ENCODE results near the gene ZNF213.
A peak's percentile ranks its signal among the peaks of the same experiment; 100 is the strongest.

Gene ZNF213, protein sequence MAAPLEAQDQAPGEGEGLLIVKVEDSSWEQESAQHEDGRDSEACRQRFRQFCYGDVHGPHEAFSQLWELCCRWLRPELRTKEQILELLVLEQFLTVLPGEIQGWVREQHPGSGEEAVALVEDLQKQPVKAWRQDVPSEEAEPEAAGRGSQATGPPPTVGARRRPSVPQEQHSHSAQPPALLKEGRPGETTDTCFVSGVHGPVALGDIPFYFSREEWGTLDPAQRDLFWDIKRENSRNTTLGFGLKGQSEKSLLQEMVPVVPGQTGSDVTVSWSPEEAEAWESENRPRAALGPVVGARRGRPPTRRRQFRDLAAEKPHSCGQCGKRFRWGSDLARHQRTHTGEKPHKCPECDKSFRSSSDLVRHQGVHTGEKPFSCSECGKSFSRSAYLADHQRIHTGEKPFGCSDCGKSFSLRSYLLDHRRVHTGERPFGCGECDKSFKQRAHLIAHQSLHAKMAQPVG

DNA sequence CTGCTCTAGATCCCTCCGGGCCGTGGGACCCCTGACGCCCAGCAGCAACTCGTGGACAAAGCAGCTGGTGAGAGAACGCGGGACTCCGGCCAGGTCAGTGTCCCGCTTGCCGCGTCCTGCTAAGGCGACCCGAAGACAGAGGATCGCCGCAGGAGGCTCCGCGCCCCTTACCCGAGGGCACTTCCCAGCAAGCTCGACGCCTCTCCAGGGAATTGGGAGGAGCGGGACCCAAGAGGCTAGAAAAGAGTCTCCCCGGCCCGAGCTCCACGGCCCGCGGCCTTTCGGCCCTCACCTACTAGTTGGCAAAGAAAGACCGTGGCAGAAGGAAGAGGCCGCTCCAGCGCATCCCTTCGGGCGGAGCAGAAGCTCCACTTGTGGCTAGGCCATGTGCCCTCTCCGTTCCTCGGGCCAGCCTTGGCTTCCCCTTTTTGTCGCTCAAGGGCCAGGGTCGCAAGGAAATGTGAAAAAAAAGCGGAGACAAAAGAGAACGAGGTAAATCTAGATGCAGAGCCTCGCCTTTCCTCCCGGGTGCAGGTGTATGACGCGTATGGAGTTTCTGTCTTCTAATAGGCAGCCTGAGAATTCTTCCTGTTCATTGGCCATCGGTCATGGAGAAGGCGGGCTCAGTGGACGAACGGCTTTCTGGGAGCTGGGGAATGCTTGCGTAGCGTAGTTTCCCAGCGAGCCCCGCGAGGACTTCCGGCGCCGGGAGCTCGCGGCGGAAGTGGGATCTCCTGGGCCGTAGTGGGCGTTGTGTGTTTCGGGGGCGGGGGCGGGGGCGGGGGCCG, at the start of gene ZNF213:
Gene ZNF213 (plus strand): TSS at position 692 of the 788 bp plus-strand sequence. CDS start 2,252 bp downstream, outside the sequence.
- DNase-seq (ENCODE audit: low spot score): peak; percentile 99

DNA sequence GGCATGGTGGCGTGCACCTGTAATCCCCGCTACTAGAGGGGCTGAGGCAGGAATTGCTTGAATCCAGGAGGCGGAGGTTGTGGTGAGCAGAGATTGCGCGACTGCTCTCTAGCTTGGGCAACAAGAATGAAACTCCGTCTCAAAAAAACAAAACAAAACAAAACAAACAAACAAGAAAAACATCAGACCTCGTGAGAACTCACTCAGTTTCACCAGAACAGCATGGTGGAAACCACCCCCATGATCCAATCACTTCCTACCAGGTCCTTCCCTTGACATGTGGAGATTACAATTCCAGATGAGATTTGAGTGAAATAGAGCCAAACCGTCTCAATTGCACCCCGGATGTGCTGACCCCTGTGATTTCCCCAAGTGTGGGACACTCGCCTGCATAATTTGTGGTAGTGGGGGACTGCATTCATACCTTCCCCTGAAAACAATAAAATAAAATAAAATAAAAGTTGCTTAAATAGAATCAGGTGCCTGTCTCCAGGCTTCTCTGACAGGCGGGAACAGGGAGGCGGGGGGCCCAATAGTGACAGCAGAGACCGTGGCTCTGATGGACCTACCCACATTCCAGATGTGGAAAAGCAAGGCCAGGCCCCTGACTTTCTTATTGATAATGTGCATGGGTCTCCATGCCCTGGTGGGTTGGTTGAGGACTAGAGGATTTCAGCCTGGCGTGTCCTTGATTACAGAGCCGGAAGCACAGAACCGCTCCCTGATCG, 48.8 kb upstream of the ZNF213 start:
- no peak for DNase-seq (ENCODE audit: low spot score)

DNA sequence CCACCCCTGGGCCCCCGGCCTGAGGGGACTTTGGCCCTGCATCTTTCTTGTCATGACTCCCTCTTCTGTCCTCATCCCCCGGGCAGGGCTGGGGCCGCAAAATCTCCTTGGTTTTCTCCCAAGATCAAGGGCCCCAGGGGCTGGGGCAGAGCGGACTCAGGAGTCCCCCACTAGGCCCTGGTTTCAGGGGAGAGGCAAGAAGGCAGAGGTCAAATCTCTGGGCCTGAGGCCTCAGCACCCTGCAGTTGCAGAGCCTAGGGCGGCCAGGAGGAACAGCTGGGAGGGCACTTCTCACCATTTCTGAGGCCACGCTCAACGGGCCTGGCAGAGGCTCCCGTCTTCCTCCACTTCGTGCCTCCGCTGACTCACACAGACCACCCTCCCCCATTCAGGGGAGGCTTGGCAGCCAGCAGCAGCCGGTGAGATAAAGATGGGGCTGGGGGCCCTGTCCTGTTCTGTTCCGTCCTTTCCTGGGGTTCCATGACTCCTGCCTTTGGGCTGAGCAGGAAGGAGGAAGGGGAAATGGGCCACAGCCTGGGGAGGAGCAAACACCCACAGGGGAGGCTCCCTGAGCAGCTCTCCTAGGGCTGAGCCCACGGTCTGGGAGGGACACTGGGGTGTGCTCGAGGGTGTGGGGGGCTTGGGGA, 48.1 kb upstream of the ZNF213 start:
- DNase-seq (ENCODE audit: low spot score): no peak

DNA sequence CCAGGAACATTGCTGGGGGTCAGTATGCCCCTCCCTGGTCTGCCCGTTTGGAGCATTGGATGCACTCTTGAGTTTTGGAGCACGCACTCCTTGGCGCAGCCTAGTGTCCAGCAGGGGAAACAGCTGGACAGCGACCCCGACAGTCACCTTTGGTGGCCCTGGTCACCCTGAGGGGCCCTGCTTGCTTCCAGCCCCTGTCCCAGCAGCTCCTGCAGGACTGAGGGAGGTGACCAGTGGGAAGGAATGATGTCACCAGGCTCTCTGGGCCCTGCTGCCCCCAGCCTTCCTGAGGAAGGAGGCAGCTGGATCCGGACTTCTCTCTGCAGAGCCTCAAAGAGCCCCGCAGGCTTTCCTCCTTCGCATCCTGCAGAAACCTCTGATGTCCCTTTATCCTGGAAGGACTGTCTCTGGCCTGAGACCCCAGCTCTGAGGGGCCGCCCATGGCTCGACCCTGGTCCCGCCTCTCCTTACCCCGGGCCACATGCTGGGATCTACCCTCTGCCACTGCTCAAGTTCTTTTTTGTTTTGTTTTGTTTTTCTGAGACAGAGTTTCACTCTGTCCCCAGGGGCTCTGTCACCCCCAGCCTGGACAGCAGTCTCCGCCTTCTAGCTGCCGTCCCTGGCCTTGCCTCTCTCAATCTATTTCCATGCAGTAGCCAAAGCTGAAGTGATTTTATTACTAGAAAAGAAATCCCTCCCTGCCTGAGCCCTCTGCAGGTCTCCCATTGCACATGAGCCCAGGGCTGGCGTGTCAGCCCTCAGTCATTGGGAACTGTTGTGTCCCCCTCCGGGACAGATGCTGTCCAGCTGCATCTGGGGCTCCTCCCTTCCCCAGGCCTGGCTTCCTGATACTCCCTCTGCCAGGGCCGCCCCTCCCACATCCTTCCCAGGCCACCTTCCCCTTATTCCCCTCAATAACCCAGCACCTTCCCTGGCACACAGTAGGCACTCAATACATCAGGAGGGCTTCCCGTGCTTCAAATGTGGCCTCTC, 47.3 kb upstream of the ZNF213 start:
- DNase-seq (ENCODE audit: low spot score): no peak

DNA sequence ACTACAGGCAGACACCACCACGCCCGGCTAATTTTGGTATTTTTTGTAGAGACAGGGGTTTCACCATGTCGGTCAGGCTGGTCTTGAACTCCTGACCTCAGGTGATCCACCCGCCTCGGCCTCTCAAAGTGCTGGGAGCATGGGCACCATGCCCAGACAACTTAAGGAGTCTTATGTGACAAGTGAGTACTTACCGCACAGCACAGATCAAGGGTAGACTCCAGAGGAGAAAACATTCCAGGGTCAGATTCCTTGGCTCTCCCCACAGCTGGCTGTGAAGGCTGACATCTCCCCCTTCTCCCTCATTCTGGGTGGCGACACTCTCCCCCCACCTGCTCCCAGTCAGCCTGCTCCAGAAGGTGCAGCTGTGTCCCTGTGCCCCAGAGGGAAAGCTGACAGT, 46.4 kb upstream of the ZNF213 start:
- DNase-seq (ENCODE audit: low spot score): no peak

DNA sequence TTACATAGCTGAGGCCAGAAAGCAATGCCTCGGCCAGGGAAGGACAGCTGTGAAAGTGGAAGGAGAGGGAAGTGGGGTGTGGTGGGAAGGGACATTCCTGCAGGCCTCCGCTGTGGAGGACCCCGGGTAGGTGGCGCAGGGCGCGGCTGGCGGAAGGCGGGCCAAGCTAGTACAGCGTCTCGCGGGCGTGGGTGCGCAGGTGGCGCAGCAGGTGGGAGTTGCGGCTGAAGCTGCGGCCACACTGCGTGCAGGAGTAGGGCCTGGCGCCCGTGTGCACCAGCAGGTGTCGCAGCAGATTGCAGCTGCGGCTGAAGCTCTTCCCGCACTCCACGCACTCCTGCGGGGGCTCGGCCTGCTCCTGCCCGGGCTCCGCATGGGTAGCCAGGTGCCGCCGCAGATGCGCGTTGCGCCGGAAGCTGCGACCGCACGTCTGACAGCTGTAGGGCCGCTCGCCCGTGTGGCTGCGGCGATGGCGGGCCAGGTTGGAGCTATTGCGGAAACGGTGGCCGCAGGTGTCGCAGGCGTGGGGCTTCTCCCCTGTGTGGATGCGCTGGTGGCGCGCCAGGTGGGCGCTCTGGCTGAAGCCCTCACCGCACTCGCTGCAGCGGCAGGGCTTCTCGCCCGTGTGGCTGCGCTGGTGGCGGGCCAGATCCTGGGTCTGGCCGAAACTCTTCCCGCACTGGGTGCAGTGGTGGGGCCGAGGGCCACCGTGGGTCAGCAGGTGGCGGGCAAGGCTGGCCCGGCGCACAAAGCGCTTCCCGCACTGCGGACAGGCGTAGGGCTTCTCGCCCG, 45.7 kb upstream of the ZNF213 start:
- DNase-seq (ENCODE audit: low spot score): no peak

DNA sequence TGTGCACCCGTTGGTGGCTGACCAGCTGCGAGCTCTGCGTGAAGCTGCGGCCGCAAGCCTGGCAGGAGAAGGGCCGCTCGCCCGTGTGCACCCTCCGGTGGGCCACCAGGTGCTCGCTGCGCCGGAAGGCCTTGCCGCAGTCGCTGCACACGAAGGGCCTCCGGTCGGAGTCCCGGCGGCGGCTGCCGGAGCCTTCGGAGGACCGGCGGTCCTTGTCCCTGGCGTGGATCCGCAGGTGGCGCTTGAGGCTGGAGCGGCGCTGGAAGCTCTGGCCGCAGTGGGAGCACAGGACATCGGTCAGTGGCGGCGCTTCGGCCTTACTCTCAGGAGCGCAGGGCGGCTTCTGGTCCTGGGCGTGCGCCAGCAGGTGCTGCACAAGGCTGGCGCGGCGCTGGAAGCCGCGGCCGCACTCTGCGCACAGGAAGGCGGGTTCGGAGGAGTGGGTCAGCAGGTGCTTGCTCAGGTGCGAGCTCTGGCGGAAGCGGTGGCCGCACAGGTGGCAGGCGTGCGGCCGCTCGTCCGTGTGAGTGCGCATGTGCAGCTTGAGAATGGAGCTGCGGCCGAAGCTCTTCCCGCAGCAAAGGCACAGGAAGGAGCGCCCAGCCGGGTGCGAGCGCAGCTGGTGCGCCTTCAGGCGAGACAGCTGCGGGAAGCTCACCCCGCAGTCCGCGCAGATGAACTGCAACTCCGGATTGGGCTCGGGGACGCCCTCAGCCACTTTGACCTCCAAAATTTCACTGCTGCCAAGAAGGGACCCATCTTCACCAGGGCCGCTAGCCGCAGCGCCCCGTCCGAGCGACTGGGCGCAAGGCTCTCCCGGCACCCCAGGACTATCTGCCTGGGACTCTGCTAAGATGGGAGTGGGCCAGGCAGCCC, 44.9 kb upstream of the ZNF213 start:
- no peak for DNase-seq (ENCODE audit: low spot score)

DNA sequence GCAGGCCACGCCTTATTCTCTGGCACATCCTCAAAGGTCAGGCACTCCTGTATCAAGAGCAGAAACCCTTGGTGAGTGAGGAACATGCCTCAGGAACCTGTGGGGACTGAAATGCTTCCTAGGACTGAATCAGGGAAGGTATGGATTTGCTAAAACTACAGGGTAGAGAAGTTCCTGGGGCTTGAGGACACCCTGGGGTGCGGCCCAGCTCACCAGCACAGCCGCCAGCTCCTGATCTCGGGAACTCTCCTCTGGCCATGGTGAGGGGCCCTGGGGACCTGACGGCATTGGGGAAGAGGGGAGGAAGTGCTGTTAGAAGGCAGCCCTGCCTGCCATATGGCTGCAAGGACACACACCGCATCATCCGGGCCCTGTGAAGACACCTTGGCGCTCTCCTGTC, 43.3 kb upstream of the ZNF213 start:
- DNase-seq (ENCODE audit: low spot score): no peak

DNA sequence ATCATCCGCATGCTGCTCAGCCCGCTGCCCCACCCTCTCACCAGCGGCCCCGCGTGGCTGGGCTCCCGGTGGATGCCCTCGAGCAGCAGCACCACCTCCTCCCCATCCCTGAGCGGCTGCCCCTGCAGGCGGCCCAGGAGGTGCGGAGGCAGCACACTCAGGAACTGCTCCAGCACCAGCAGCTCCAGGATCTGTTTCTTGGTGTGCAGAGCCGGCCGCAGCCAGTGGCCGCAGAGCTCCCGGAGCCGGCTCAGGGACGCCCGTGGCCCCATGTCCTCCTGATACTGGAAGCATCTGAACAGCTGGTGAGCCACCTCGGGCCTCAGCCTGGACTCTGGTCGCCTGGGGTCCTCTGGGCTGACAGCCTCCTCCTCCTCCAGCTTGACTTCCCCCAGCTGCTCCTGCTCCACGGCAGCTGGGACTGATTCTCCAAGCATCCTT, 42.3 kb upstream of the ZNF213 start:
- no peak for DNase-seq (ENCODE audit: low spot score)

DNA sequence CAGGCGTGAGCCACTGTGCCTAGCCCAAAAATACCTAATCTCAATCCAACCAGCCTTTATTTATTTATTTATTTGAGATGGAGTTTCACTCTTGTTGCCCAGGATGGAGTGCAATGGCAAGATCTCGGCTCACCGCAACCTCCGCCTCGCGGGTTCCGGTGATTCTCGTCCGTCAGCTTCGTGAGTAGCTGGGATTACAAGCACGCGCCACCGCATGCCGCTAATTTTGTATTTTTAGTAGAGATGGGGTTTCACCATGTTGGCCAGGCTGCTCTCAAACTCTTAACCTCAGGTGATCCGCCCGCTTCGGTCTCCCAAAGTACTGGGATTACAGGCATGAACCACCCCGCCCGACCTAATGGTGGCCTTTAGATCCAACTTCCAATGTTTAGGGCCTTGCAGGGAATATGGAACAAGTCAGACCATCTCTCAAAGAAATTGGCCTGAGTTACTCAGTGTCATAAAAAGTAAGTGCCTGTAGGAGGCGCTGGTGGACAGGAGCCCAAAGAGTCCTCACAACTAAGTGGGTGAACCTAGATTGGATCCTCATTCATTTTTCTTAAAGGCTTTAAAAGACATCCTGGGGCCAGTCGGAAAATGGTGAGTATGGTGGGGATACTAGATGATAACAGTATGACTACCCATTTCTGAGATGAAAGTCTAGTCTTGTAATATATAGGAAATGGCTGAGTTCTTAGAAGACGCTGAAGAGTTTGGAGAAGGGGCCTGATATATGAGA, 40.4 kb upstream of the ZNF213 start:
- peak; percentile 78 for DNase-seq (ENCODE audit: low spot score)

DNA sequence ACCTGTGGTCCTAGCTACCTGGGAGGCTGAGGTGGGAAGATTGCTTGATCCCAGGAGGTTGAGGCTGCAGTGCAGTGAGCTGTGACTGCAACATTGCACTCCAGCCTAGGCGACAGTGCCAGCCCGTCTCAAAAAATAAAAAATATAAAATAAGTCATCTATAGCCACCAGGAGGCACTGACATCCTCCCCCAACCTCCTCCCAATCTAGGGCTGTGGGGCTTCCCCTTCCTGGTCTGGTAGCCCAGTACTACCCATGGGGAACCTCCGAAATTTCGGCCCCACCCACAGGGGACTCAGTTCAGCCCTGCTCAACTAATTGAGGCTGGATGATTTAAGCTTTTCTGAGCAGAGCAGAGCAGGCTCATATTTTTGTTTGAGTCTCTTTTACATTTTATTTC, 39.0 kb upstream of the ZNF213 start:
- peak; percentile 80 for DNase-seq (ENCODE audit: low spot score)

DNA sequence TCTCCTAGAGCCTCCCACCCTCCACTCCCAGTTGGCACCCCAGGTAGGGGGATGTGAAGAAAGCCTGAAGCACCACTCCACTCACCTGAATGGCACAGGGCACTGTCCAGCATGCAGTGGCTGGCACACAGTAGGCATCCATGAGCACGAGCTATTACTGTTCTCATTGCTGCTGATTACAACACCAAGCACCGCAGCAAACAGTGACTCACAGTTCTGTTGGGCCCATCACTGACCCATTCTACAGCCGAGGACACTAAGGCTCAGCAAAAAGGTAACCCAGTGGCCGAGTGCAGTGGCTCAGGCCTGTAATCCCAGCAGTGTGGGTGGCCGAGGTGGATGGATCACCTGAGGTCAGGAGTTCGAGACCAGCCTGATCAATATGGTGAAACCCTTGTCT, 38.5 kb upstream of the ZNF213 start:
- no peak for DNase-seq (ENCODE audit: low spot score)

DNA sequence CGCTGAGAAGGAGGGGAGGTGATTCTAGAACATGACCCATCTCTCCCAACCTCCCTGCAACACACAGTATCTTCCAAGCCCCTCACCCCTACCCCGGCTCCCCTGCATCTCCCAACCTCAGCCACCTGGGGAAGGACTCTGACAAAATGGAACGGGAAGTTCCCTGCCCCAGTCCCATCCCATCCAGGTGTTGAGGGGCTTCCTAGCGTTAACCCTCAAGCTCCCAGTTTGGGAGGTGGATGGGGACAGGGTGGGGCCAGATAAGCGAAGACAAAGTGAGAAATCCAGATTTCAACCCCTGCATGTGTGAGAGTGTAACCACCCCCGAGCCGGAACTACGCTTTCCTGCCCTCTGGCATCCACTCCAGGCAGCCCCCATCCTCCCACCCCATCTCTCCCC, 37.6 kb upstream of the ZNF213 start:
- no peak for DNase-seq (ENCODE audit: low spot score)

DNA sequence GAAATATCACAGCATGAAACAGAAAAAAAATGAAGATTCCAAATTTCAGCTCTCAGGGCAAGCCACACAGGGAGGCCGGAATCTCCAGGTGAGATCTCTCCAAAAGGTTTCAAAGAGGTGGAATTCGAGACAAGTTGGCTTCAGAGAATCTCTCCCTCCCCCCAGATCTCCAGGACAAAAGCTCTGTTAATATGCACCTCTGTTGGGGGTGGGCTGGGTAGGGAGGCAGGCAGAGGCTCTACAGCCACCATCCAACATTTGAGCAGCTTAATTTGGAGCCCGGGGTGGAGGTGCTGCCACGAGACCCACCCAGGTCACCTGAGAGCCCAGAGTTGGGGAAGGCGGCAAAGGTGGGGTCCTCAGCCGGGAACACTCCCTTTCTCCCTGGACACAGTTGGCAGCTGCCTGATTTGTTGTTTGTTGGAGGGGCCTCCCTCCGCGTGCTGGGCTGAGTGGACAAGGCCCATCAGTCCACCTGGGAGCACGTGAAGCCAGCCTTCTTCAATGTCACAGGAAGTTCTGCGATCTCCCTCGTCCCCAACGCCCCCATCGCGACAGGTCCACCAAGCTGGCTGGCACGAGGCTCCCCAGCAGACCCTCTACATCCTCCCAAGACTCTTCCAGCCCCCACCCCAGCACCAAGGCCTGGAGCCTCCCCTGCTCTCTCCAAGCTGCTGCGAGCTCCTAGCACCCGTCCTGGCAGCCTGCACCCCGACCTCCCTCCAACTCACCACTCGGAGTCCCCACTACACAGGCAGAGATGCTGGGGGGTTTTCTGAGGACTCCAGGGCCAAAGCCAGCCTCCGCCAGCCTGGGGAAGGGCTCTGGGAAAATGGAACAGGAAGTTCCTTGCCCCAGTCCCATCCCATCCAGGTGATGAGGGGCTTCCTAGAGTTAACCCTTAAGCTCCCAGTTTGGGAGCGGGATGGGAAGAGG, 36.1 kb upstream of the ZNF213 start, which contains the start of gene ZSCAN10:
Gene ZSCAN10 (minus strand): TSS at position 836 of the 936 bp plus-strand sequence. CDS start 6,357 bp downstream, outside the sequence.
- no peak for DNase-seq (ENCODE audit: low spot score)

DNA sequence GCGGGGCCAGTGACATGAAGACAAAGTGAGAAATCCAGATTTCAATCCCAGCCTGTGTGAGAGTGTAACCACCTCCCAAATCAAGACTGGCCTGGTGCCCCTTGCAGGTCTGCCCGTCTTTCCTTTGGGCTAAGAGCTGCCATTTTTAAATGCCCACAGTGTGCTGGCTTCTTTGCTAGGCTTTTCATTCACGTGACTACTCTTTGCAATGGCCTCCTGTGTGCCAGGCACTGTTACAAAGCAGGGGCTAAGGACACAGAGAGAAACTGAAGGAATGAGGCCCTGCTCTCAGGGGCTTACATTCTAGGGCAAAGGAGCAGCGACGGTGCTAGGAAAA, 35.5 kb upstream of the ZNF213 start:
- no peak for DNase-seq (ENCODE audit: low spot score)

DNA sequence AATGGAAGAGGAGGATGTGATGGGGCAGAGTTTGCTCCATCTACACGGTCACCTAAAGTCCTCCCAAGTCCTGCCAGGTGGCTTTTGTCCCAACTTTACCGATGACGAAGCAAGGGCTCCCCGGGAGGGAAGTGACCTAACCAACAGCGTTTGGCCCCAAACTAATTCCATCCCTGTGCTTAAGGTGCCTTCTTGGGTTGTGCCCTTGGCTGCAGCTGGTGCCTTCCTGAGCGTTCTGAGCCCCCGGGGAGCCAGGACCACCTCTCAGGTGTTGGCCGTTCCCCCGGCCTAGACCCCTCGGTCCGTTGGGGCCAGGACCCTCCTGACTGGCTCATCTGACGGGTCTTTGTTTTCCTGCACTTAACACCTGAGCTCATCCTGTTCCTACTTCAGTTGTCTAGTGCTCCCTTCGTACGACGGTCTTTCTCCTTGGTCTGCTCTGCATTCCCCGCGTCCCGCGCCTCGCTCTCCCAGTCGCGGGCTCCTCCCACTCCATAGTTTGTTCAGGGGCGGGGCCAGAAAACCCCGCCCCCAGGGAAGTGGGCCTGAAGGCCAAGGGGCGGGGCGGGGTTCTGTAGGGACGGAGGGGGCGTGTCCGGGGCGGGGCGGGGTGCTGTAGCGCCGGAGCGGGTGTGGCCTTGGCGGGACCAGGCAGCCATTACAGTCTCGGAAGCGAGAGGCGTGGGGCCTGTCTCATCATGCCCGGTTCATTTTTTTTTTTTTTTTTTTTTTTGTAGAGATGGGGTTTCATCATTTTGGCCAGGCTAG, 34.9 kb upstream of the ZNF213 start:
- peak; percentile 89 for DNase-seq (ENCODE audit: low spot score)
